GM21360 (cell line): Measurements from ENCODE around the gene PREB.

ENCODE experiments used
- ATAC-seq: cut with Tn5 transposase; IDR thresholded peaks from one replicate; pipeline ENCODE4 v1.9.1; 2021; ENCODE audit warnings: mild to moderate bottlenecking, moderate library complexity; ENCODE audit not compliant: unreplicated experiment

Gene PREB

GRCh38 chr2:27083410-27084296 is 50.8 kb downstream of the PREB start:
- no peak for ATAC-seq

GRCh38 chr2:27082773-27083409 is 51.5 kb downstream of the PREB start:
- no peak for ATAC-seq

- no peak for ATAC-seq
Observed at GRCh38 chr2:27081984-27082772, 52.3 kb downstream of the PREB start.
